SK-N-MC (cell line): Measurements from ENCODE around the gene SLC30A9.

ENCODE experiments used
- EZH2 ChIP-seq: fragments of 200-600 bp; sonication (generic); IDR thresholded peaks from one replicate; pipeline ENCODE4 v1.6.1; 2017; ENCODE audit warnings: antibody characterized with exemption
- FOXP2 ChIP-seq: optimal IDR thresholded peaks from 2 replicates; pipeline ENCODE3; 2011; ENCODE audit warnings: mild to moderate bottlenecking, moderate library complexity; ENCODE audit not compliant: insufficient read depth; ENCODE audit errors: extremely low read length, control extremely low read depth
- POLR2AphosphoS5 ChIP-seq: IDR thresholded peaks from 2 replicates; pipeline ENCODE4 v1.6.1; 2012; ENCODE audit warnings: mild to moderate bottlenecking, low read depth, low read length, borderline replicate concordance

GRCh38 chr4:42048394-42048793, 58.1 kb downstream of the SLC30A9 start:
- TF ChIP-seq EZH2 (no peak), POLR2AphosphoS5 (no peak), FOXP2 (no peak)
